ENCODE measurements around the gene MXRA7. TPM values are rescaled to one million over a fixed set of nuclear protein-coding genes. Genes with fewer than 3 reads are reported as not detected.
A peak's percentile ranks its signal among the peaks of the same experiment; 100 is the strongest.
"Not testable (repeated sequence)": the region's sequence is repeated elsewhere in the genome, so short reads cannot be mapped to it uniquely, and the experiment has no call there.

Gene MXRA7
- total and polyA plus RNA-seq, 4 donors = 60.9 to 127 (median 83.2) TPM

DNA sequence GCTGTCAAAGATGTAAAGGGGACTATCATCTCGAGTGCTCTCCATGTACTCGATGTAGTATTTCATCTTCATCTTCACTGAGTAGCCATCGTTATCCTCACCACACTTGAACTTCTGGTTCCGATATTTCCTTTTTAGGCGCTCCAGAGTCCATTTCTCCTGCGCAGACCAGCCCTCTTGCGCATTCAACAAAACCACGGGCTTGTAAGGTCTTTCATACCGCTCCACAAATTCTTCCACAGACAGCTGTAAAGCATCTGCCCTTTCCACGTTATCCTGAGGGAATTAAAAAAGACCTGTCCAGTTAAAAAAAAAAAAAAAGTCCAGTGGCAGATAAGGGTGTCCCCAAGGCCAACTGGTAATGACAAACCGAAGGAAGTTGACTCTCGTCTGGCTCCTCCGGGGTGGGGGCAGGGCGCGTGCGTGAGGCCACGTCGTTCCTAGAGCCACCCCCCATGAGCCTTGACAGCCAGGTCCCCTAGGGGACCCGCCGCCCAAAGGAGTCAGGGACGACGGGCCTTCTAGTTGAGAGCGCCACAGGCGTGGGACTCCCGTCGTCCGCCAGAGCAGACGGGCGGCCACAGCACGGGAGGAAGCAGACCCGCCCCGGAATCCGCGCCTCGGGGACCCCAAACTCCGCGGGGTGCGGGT is 14.9 kb upstream of the MXRA7 start:
- peak; percentile 58 to 63 (median 61) for DNase-seq
- Histone ChIP-seq H3K9me3 (ENCODE audit: control insufficient read depth in 4 of 4, insufficient read depth in 3 of 4, low read length in 3 of 4) (no peaks in the 10 kb centered on the region), H3K4me3 (peak overlapping the region; percentile 79), H3K9ac (ENCODE audit: insufficient read depth in 1 of 2, low read length in 2 of 2) (peak overlapping the region; percentile 24 to 86), H3K4me1 (ENCODE audit: control insufficient read depth in 5 of 5, insufficient read depth in 5 of 5, low read length in 5 of 5) (peaks cover 2 to 18% (median 11%) of the 10 kb centered on the region in 5 donors), H3K27me3 (ENCODE audit: control insufficient read depth in 3 of 3, insufficient read depth in 3 of 3, low read length in 2 of 3) (no peaks in the 10 kb centered on the region), H3K27ac (ENCODE audit: low read depth in 1 of 2, low read length in 1 of 2) (peak overlapping the region; percentile 99), H3K36me3 (ENCODE audit: control insufficient read depth in 4 of 4, insufficient read depth in 4 of 4, low read length in 4 of 4) (peaks cover 21 to 34% (median 28%) of the 10 kb centered on the region in 4 donors)
- WGBS, 2 donors = 3 to 5% methylated on average over 36 to 38 of the region's 38 CpGs
- ATAC-seq (ENCODE audit: insufficient read depth, low FRiP score) = peak; percentile 54
- TF ChIP-seq, protein P1, sequence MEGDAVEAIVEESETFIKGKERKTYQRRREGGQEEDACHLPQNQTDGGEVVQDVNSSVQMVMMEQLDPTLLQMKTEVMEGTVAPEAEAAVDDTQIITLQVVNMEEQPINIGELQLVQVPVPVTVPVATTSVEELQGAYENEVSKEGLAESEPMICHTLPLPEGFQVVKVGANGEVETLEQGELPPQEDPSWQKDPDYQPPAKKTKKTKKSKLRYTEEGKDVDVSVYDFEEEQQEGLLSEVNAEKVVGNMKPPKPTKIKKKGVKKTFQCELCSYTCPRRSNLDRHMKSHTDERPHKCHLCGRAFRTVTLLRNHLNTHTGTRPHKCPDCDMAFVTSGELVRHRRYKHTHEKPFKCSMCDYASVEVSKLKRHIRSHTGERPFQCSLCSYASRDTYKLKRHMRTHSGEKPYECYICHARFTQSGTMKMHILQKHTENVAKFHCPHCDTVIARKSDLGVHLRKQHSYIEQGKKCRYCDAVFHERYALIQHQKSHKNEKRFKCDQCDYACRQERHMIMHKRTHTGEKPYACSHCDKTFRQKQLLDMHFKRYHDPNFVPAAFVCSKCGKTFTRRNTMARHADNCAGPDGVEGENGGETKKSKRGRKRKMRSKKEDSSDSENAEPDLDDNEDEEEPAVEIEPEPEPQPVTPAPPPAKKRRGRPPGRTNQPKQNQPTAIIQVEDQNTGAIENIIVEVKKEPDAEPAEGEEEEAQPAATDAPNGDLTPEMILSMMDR (IDR thresholded peaks at IDR 0.05; ENCODE audit: control extremely low read depth, extremely low read depth) = no peak

- Histone ChIP-seq H3K27me3 (ENCODE audit: control insufficient read depth in 3 of 3, insufficient read depth in 3 of 3, low read length in 2 of 3) (no peaks in the 10 kb centered on the region), H3K9ac (ENCODE audit: insufficient read depth in 1 of 2, low read length in 2 of 2) (no peak overlapping the region), H3K4me3 (no peak overlapping the region), H3K36me3 (ENCODE audit: control insufficient read depth in 4 of 4, insufficient read depth in 4 of 4, low read length in 4 of 4) (peaks cover 30 to 41% (median 37%) of the 10 kb centered on the region in 4 donors), H3K27ac (ENCODE audit: low read depth in 1 of 2, low read length in 1 of 2) (no peak overlapping the region), H3K4me1 (ENCODE audit: control insufficient read depth in 5 of 5, insufficient read depth in 5 of 5, low read length in 5 of 5) (peaks cover 2 to 18% (median 11%) of the 10 kb centered on the region in 5 donors), H3K9me3 (ENCODE audit: control insufficient read depth in 4 of 4, insufficient read depth in 3 of 4, low read length in 3 of 4) (no peaks in the 10 kb centered on the region)
- ATAC-seq (ENCODE audit: insufficient read depth, low FRiP score) (no peak), DNase-seq (no peak)
- TF ChIP-seq, protein P1 (IDR thresholded peaks at IDR 0.05; ENCODE audit: control extremely low read depth, extremely low read depth) = no peak
- WGBS, 2 donors = 94 to 97% methylated on average over 9 of the region's 9 CpGs
Measured at GRCh38 chr17:76723812-76724211, 13.0 kb upstream of the MXRA7 start.

- 96 to 99% methylated on average over 8 of the region's 8 CpGs for WGBS, 2 donors
- not testable (repeated sequence) for DNase-seq; H3K27ac ChIP-seq (ENCODE audit: low read depth in 1 of 2, low read length in 1 of 2); ATAC-seq (ENCODE audit: insufficient read depth, low FRiP score); H3K9me3 ChIP-seq (ENCODE audit: control insufficient read depth in 4 of 4, insufficient read depth in 3 of 4, low read length in 3 of 4); H3K9ac ChIP-seq (ENCODE audit: insufficient read depth in 1 of 2, low read length in 2 of 2); H3K4me3 ChIP-seq; H3K27me3 ChIP-seq (ENCODE audit: control insufficient read depth in 3 of 3, insufficient read depth in 3 of 3, low read length in 2 of 3)
- Histone ChIP-seq H3K4me1 (ENCODE audit: control insufficient read depth in 5 of 5, insufficient read depth in 5 of 5, low read length in 5 of 5) (peaks cover 2 to 16% (median 11%) of the 10 kb centered on the region in 5 donors), H3K36me3 (ENCODE audit: control insufficient read depth in 4 of 4, insufficient read depth in 4 of 4, low read length in 4 of 4) (peaks cover 37 to 46% (median 42%) of the 10 kb centered on the region in 4 donors)
Measured at GRCh38 chr17:76722977-76723376, 12.2 kb upstream of the MXRA7 start.

DNA sequence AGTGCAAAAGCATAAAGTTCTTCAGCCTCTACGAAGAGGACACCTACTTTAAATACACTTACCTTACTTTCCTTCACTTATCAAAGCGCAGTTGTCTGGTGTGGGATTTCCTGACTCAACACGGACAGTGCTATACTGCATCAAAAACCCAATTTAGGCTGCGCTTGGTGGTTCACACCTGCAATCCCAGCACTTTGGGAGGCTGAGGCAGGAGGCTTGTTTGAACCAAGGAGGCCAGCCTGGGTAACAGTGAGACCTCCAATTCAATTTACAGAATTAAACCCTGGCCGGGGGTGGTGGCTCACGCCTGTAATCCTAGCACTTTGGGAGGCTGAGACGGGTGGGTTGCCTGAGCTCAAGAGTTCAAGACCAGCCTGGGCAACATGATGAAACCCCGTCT is 11.5 kb upstream of the MXRA7 start:
- Histone ChIP-seq H3K9ac (ENCODE audit: insufficient read depth in 1 of 2, low read length in 2 of 2) (no peak overlapping the region), H3K4me3 (no peak overlapping the region), H3K9me3 (ENCODE audit: control insufficient read depth in 4 of 4, insufficient read depth in 3 of 4, low read length in 3 of 4) (no peaks in the 10 kb centered on the region), H3K36me3 (ENCODE audit: control insufficient read depth in 4 of 4, insufficient read depth in 4 of 4, low read length in 4 of 4) (peaks cover 39 to 50% (median 45%) of the 10 kb centered on the region in 4 donors), H3K27me3 (ENCODE audit: control insufficient read depth in 3 of 3, insufficient read depth in 3 of 3, low read length in 2 of 3) (no peaks in the 10 kb centered on the region), H3K27ac (ENCODE audit: low read depth in 1 of 2, low read length in 1 of 2) (no peak overlapping the region), H3K4me1 (ENCODE audit: control insufficient read depth in 5 of 5, insufficient read depth in 5 of 5, low read length in 5 of 5) (peaks cover 2 to 9% (median 5%) of the 10 kb centered on the region in 5 donors)
- ATAC-seq (ENCODE audit: insufficient read depth, low FRiP score) (no peak), DNase-seq (no peak)
- TF ChIP-seq, protein P1 (IDR thresholded peaks at IDR 0.05; ENCODE audit: control extremely low read depth, extremely low read depth) = no peak
- 94 to 97% methylated on average over 8 of the region's 8 CpGs for WGBS, 2 donors
